HCT116 (cell line): ENCODE results near the gene BBC3. TPM values are rescaled to one million over a fixed set of nuclear protein-coding genes. Genes with fewer than 3 reads are reported as not detected.

Experiments used
- microRNA counts: library from miRNA; unstranded; fragments of <30 nt; microRNA quantifications from one replicate; lab custom pipeline; 2015
- microRNA-seq: library from miRNA; unstranded; fragments of <30 nt; microRNA quantifications from one replicate; pipeline ENCODE4, GENCODE V29; 2016; ENCODE audit warnings: borderline number of aligned reads
- total RNA-seq: library from RNA; stranded (reverse); gene quantifications from one replicate; pipeline ENCODE4 v1.2.1, GENCODE V29; 2021; ENCODE audit not compliant: unreplicated experiment

The BBC3 gene
- total RNA-seq, 1 experiment from 2014 or later = 45.0 TPM

MicroRNA genes within 50 kb of the gene (microRNA counts, 767-probe panel; counts per million panel counts)
- not detected for microRNA hsa-miR-3190-5p (lab: Ali Mortazavi, UCI)

Small RNAs within 50 kb of the gene (microRNA-seq; reads per million reads assigned to microRNA genes)
- gene MIR3190 = not detected
- not detected for gene MIR3191

Other genes with a start within 250 kb of the BBC3 start
- gene NPAS1, start 211.4 kb downstream of the BBC3 start, total RNA-seq = 4.6 TPM
- 49.4 TPM for gene TMEM160, start 182.6 kb downstream of the BBC3 start, total RNA-seq
- 45.1 TPM for gene ZC3H4, start 117.4 kb downstream of the BBC3 start, total RNA-seq
- gene SAE1, start 100.4 kb downstream of the BBC3 start, total RNA-seq = 213 TPM
- 40.6 TPM for gene CCDC9, start 25.3 kb upstream of the BBC3 start, total RNA-seq
- 22.9 TPM for gene INAFM1, start 43.7 kb upstream of the BBC3 start, total RNA-seq
- 6.5 TPM for gene C5AR1, start 78.7 kb upstream of the BBC3 start, total RNA-seq
- gene C5AR2, start 101.0 kb upstream of the BBC3 start, total RNA-seq = 0.12 TPM
- 30.5 TPM for gene DHX34, start 118.1 kb upstream of the BBC3 start, total RNA-seq
- 35.8 TPM for gene MEIS3, start 188.3 kb upstream of the BBC3 start, total RNA-seq
- 0.98 TPM for gene SLC8A2, start 240.7 kb upstream of the BBC3 start, total RNA-seq